Psoas muscle (tissue), 8 donors: Measurements from ENCODE around the gene DLX1. TPM values are rescaled to one million over a fixed set of nuclear protein-coding genes. Genes with fewer than 3 reads are reported as not detected.

Experiments used
- ATAC-seq, 4 donors: fragments of 200-7000 bp; cut with Tn5 transposase; one replicate each; pipeline ENCODE4 v1.9.1; 2020; ENCODE audit warnings: moderate library complexity in 3 of 4, mild to moderate bottlenecking in 2 of 4
- DNase-seq, 2 donors: peaks; one replicate each; pipeline ENCODE4 v3.0.0-alpha.2; 2020
- H3K27ac ChIP-seq: fragments of 200-600 bp; one replicate; pipeline ENCODE4 v1.8.0; 2022
- H3K27me3 ChIP-seq, 3 donors: fragments of 200-600 bp in 1 of 3; one replicate each; pipeline versions ENCODE4 v1.6.1 to v1.8.0; 2013 to 2022; ENCODE audit warnings: low read length in 2 of 3, mild to moderate bottlenecking in 2 of 3, moderate library complexity in 1 of 3; ENCODE audit not compliant: insufficient read depth in 3 of 3
- H3K36me3 ChIP-seq, 2 donors: fragments of 200-600 bp in 1 of 2; one replicate each; pipeline versions ENCODE4 v1.6.1 to v1.8.0; 2013 to 2022; ENCODE audit warnings: low read depth in 1 of 2, mild to moderate bottlenecking in 1 of 2, moderate library complexity in 1 of 2; ENCODE audit not compliant: insufficient read depth in 1 of 2
- H3K4me1 ChIP-seq: fragments of 200-600 bp; one replicate; pipeline ENCODE4 v1.8.0; 2022
- H3K4me3 ChIP-seq: fragments of 200-600 bp; one replicate; pipeline ENCODE4 v1.8.0; 2022; ENCODE audit warnings: mild to moderate bottlenecking
- H3K9me3 ChIP-seq: fragments of 200-600 bp; one replicate; pipeline ENCODE4 v1.8.0; 2022
- CTCF ChIP-seq: fragments of 200-600 bp; IDR thresholded peaks from one replicate; pipeline ENCODE4 v1.8.0; 2022; ENCODE audit warnings: antibody characterized with exemption
- WGBS, 3 donors: extraction: QIAGEN DNeasy Blood & Tissue Kit; methylation state at CpG; one replicate each; pipeline versions ENCODE4 v1.1.6 to v1.1.7; 2013; 5-methylcytosine and 5-hydroxymethylcytosine counted together
- intact Hi-C, 2 donors: fragments of 100-400 bp; cut with DNase I; formaldehyde crosslinking; loops; one replicate each; pipeline versions ENCODE4 v1.11.0 to v1.14.2; 2022
- polyA plus RNA-seq, 3 donors: library from polyadenylated mRNA; stranded (reverse); fragments of 200-250 nt; gene quantifications; one replicate each; pipeline ENCODE4 v1.2.3, GENCODE V29; 2013
- total RNA-seq, 4 donors: library from RNA; stranded (reverse); fragmentation: NEBNext Ultra II Directional in 2 of 4; extraction: Animal tissue kit (Norgen Biotek cat#: 25700) in 2 of 4; gene quantifications; one replicate each; pipeline versions ENCODE4 v1.2.1 to v1.2.4, GENCODE V29; 2021 to 2023
- donor health status: healthy with polysubstance abuse.
- donor health status: DM: no; HTN: no; CAD: no; lungs with moderate emphysema.
- donor health status: Bipolar disorder and iron deficiency.
- donor health status: healthy.
- donor health status: DM: yes; HTN: yes; CAD: no.
- donor health status: DM: no; HTN: no; CAD: no.
- donor health status: DM: no; HTN: no; CAD: no.
- donor health status: DM: yes; HTN: yes; CAD: no.

The DLX1 gene
- total and polyA plus RNA-seq, 7 donors = 0.03 to 0.28 (median 0.15) TPM; not detected in 2

GRCh38 chr2:172100935-172101820 lies 15.9 kb downstream of the DLX1 start:
- 6 to 8% (median 8%) methylated on average over 54 of the region's 54 CpGs for WGBS, 3 donors
- Histone ChIP-seq H3K27ac (no peak overlapping the region), H3K27me3 (peaks cover 0 to 100% (median 79%) of the 10 kb centered on the region in 3 donors), H3K36me3 (no peaks in the 10 kb centered on the region), H3K9me3 (no peaks in the 10 kb centered on the region), H3K4me3 (peak overlapping the region; percentile 69), H3K4me1 (peaks cover 64% of the 10 kb centered on the region)
- no peak for TF ChIP-seq CTCF
- DNase-seq (no peak), ATAC-seq (no peak)
- intact Hi-C loops = loop anchor here (5.0 to 10.0 kb wide), 5 partner anchors 99 to 506 kb away; partner anchors contain the start of gene HAT1 (in 1 of the 2)

- WGBS, 3 donors = 2 to 3% (median 2%) methylated on average over 35 to 36 of the region's 36 CpGs
- no peaks in the 10 kb centered on the region for H3K36me3 ChIP-seq
- H3K27me3 ChIP-seq = peaks cover 0 to 100% (median 78%) of the 10 kb centered on the region in 3 donors
- H3K9me3 ChIP-seq = no peaks in the 10 kb centered on the region
- TF ChIP-seq CTCF = no peak
- peak in 1 of 4 donors; percentile 15 for ATAC-seq
- peak overlapping the region; percentile 69 for H3K4me3 ChIP-seq
- H3K4me1 ChIP-seq = peaks cover 59% of the 10 kb centered on the region
- H3K27ac ChIP-seq = no peak overlapping the region
- intact Hi-C loops = loop anchor here (5.0 to 10.0 kb wide), 5 partner anchors 100 to 507 kb away; partner anchors contain the start of gene HAT1 (in 1 of the 2)
- no peak for DNase-seq
Measured at GRCh38 chr2:172101821-172102390, 16.6 kb downstream of the DLX1 start.

- Histone ChIP-seq H3K27me3 (peaks cover 0 to 100% (median 73%) of the 10 kb centered on the region in 3 donors), H3K4me3 (peak within 1 kb of the TSS; percentile 69), H3K9me3 (no peaks in the 10 kb centered on the region), H3K27ac (no peak within 1 kb of the TSS), H3K4me1 (peaks cover 54% of the 10 kb centered on the region), H3K36me3 (no peaks in the 10 kb centered on the region)
- intact Hi-C loops = loop anchor here (5.0 to 10.0 kb wide), 5 partner anchors 100 to 508 kb away; partner anchors contain the start of gene HAT1 (in 1 of the 2)
- WGBS, 3 donors = 1% methylated on average over 52 to 74 of the region's 74 CpGs
- DNase-seq = peak; percentile 70 to 83
- ATAC-seq = peak; percentile 58 to 74 (median 68)
- no peak for TF ChIP-seq CTCF
Measured at GRCh38 chr2:172102391-172103359, 17.4 kb downstream of the DLX1 start, which contains the start of gene DLX2. DLX2 (minus strand) TSS chr2:172102900; CDS start chr2:172102538, 362 bp downstream.
